HG03039 (cell line): ENCODE results near the gene SLC22A14.
"Not testable (repeated sequence)": the region's sequence is repeated elsewhere in the genome, so short reads cannot be mapped to it uniquely, and the experiment has no call there.

Experiments used
- ATAC-seq: cut with Tn5 transposase; IDR thresholded peaks from one replicate; pipeline ENCODE4 v1.9.1; 2021; ENCODE audit warnings: mild to moderate bottlenecking, moderate library complexity; ENCODE audit not compliant: unreplicated experiment

SLC22A14 gene

GRCh38 chr3:38281895-38282686, at the start of gene SLC22A14:
TSS of gene SLC22A14 (plus strand) at chr3:38282294. CDS start at chr3:38306027, 23,733 bp downstream.
- ATAC-seq, result no peak

- no peak for ATAC-seq
Observed at GRCh38 chr3:38232701-38233100, 49.4 kb upstream of the SLC22A14 start.

GRCh38 chr3:38235466-38235865, 46.6 kb upstream of the SLC22A14 start:
- ATAC-seq, result no peak

- ATAC-seq, result no peak
Observed at GRCh38 chr3:38238416-38239008, 43.6 kb upstream of the SLC22A14 start.

GRCh38 chr3:38242812-38243211, 39.3 kb upstream of the SLC22A14 start:
- ATAC-seq, result not testable (repeated sequence)

- ATAC-seq, result no peak
Observed at GRCh38 chr3:38245930-38246329, 36.2 kb upstream of the SLC22A14 start.

GRCh38 chr3:38247366-38248035, 34.6 kb upstream of the SLC22A14 start:
- ATAC-seq, result no peak

- no peak for ATAC-seq
Observed at GRCh38 chr3:38250198-38250597, 31.9 kb upstream of the SLC22A14 start.

- no peak for ATAC-seq
Observed at GRCh38 chr3:38251197-38251596, 30.9 kb upstream of the SLC22A14 start.

- no peak for ATAC-seq
Observed at GRCh38 chr3:38253704-38254103, 28.4 kb upstream of the SLC22A14 start.

- ATAC-seq, result no peak
Observed at GRCh38 chr3:38254872-38255271, 27.2 kb upstream of the SLC22A14 start.

GRCh38 chr3:38255627-38256026, 26.5 kb upstream of the SLC22A14 start:
- no peak for ATAC-seq

GRCh38 chr3:38257583-38257982, 24.5 kb upstream of the SLC22A14 start:
- no peak for ATAC-seq

- no peak for ATAC-seq
Observed at GRCh38 chr3:38260474-38260873, 21.6 kb upstream of the SLC22A14 start.

- no peak for ATAC-seq
Observed at GRCh38 chr3:38264353-38264771, 17.7 kb upstream of the SLC22A14 start.

- ATAC-seq, result no peak
Observed at GRCh38 chr3:38264779-38265178, 17.3 kb upstream of the SLC22A14 start.

GRCh38 chr3:38265604-38266307, 16.3 kb upstream of the SLC22A14 start, which contains the start of gene SLC22A13:
TSS of gene SLC22A13 (plus strand) at chr3:38265812. CDS start at chr3:38265861, 49 bp downstream.
- no peak for ATAC-seq

- no peak for ATAC-seq
Observed at GRCh38 chr3:38266810-38267209, 15.3 kb upstream of the SLC22A14 start.

- no peak for ATAC-seq
Observed at GRCh38 chr3:38267662-38268061, 14.4 kb upstream of the SLC22A14 start.

- no peak for ATAC-seq
Observed at GRCh38 chr3:38268087-38268486, 14.0 kb upstream of the SLC22A14 start.

- no peak for ATAC-seq
Observed at GRCh38 chr3:38268522-38268921, 13.6 kb upstream of the SLC22A14 start.
